ENCODE results near the gene LMO4. TPM values are rescaled to one million over a fixed set of nuclear protein-coding genes. Genes with fewer than 3 reads are reported as not detected.

The LMO4 gene
- total and polyA plus RNA-seq, 2 experiments from 2014 or later = 35.6 to 96.2 TPM

- Histone ChIP-seq H3K36me3 (ENCODE audit: insufficient read depth) (no peaks in the 10 kb centered on the region), H3K9me2 (ENCODE audit: insufficient read depth) (0 out of 2 replicates have a peak, but pooled peaks cover 5% of the 10 kb centered on the region), H3K4me1 (ENCODE audit: insufficient read depth) (no peaks in the 10 kb centered on the region), H3K4me3 (no peak overlapping the region), H2AFZ (no peak overlapping the region), H3F3A (replicated peaks; ENCODE audit: low read depth) (no peaks in the 10 kb centered on the region), H4K20me1 (replicated peaks; ENCODE audit: insufficient read depth) (no peaks in the 10 kb centered on the region), H3K27ac (ENCODE audit: low read depth) (no peak overlapping the region), H3K79me2 (replicated peaks; ENCODE audit: insufficient read depth) (no peaks in the 10 kb centered on the region), H3K27me3 (ENCODE audit: insufficient read depth) (no peaks in the 10 kb centered on the region), H3K4me2 (no peak overlapping the region)
- DNase-seq (ENCODE audit: low spot score) (no peak), ATAC-seq (no peak)
- TF ChIP-seq EZH2 (IDR thresholded peaks at IDR 0.05; ENCODE audit: low read depth, unreplicated experiment) (no peak), CREB1 (CRISPR knock-in tag; IDR thresholded peaks at IDR 0.05; ENCODE audit: low read depth) (no peak), JUNB (IDR thresholded peaks at IDR 0.05; ENCODE audit: unreplicated experiment) (no peak), STAT1 (IDR thresholded peaks at IDR 0.05; ENCODE audit: unreplicated experiment) (no peak)
- H3K36me3 Mint-ChIP-seq (ENCODE audit: low read depth) = no peaks in the 10 kb centered on the region; the same call in 2 of the 3 replicates
- H3K9me3 Mint-ChIP-seq = no peaks in the 10 kb centered on the region; the same call in 2 of the 3 replicates
- H3K4me1 Mint-ChIP-seq = no peaks in the 10 kb centered on the region
- H3K4me3 Mint-ChIP-seq = no peak overlapping the region
- no peaks in the 10 kb centered on the region for H3K27me3 Mint-ChIP-seq (ENCODE audit: insufficient read depth, low read depth, poor library complexity)
- H3K27ac Mint-ChIP-seq = no peak overlapping the region
Observed at GRCh38 chr1:87393445-87394085, 64.9 kb downstream of the LMO4 start.

- peak; percentile 14 for DNase-seq (ENCODE audit: low spot score)
- H2AFZ ChIP-seq = 0 out of 2 replicates have a peak overlapping the region, but pooled peaks have one; percentile 12
- Mint-ChIP-seq H3K36me3 (ENCODE audit: low read depth) (no peaks in the 10 kb centered on the region; the same call in 2 of the 3 replicates), H3K9me3 (no peaks in the 10 kb centered on the region), H3K27me3 (ENCODE audit: insufficient read depth, low read depth, poor library complexity) (no peaks in the 10 kb centered on the region), H3K27ac (no peak overlapping the region), H3K4me1 (no peaks in the 10 kb centered on the region), H3K4me3 (no peak overlapping the region)
- H3K36me3 ChIP-seq (ENCODE audit: insufficient read depth) = no peaks in the 10 kb centered on the region
- no peaks in the 10 kb centered on the region for H4K20me1 ChIP-seq (replicated peaks; ENCODE audit: insufficient read depth)
- peak; percentile 65 for ATAC-seq
- H3K27me3 ChIP-seq (ENCODE audit: insufficient read depth) = no peaks in the 10 kb centered on the region
- no peak overlapping the region for H3K4me3 ChIP-seq
- no peak for TF ChIP-seq NANOG (IDR thresholded peaks at IDR 0.05; ENCODE audit: borderline replicate concordance)
- no peak for TF ChIP-seq STAT1 (IDR thresholded peaks at IDR 0.05; ENCODE audit: unreplicated experiment)
- TF ChIP-seq ZNF331 (CRISPR knock-in tag; IDR thresholded peaks at IDR 0.05; ENCODE audit: low read depth) = no peak
- TF ChIP-seq, protein P1, sequence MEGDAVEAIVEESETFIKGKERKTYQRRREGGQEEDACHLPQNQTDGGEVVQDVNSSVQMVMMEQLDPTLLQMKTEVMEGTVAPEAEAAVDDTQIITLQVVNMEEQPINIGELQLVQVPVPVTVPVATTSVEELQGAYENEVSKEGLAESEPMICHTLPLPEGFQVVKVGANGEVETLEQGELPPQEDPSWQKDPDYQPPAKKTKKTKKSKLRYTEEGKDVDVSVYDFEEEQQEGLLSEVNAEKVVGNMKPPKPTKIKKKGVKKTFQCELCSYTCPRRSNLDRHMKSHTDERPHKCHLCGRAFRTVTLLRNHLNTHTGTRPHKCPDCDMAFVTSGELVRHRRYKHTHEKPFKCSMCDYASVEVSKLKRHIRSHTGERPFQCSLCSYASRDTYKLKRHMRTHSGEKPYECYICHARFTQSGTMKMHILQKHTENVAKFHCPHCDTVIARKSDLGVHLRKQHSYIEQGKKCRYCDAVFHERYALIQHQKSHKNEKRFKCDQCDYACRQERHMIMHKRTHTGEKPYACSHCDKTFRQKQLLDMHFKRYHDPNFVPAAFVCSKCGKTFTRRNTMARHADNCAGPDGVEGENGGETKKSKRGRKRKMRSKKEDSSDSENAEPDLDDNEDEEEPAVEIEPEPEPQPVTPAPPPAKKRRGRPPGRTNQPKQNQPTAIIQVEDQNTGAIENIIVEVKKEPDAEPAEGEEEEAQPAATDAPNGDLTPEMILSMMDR (conservative IDR thresholded peaks at IDR 0.05; ENCODE audit: low read depth in 2 of 2) = no peak
- TF ChIP-seq POLR2AphosphoS5 (IDR thresholded peaks at IDR 0.05; ENCODE audit: low read depth) = no peak
- no peak for TF ChIP-seq ZNF114 (CRISPR knock-in tag; IDR thresholded peaks at IDR 0.05)
- no peak for TF ChIP-seq EZH2 (IDR thresholded peaks at IDR 0.05; ENCODE audit: low read depth, unreplicated experiment)
- no peak overlapping the region for H3K27ac ChIP-seq (ENCODE audit: low read depth)
- H3K79me2 ChIP-seq (replicated peaks; ENCODE audit: insufficient read depth) = no peaks in the 10 kb centered on the region
- H3K9me2 ChIP-seq (ENCODE audit: insufficient read depth) = 0 out of 2 replicates have a peak, but pooled peaks cover 5% of the 10 kb centered on the region
- no peak overlapping the region for H3K4me2 ChIP-seq
- no peaks in the 10 kb centered on the region for H3K4me1 ChIP-seq (ENCODE audit: insufficient read depth)
- no peaks in the 10 kb centered on the region for H3F3A ChIP-seq (replicated peaks; ENCODE audit: low read depth)
Observed at GRCh38 chr1:87394513-87394912, 65.8 kb downstream of the LMO4 start.

Data from GM23338 (cell line).